Progenitor cell of endocrine pancreas (in vitro differentiated cells): Measurements from ENCODE around the gene FRMD4A. TPM values are rescaled to one million over a fixed set of nuclear protein-coding genes. Genes with fewer than 3 reads are reported as not detected.

Experiments used
- DNase-seq: peaks from one replicate; pipeline ENCODE4 v3.0.0; 2021; ENCODE audit warnings: low spot score; ENCODE audit not compliant: unreplicated experiment
- H3K27ac Mint-ChIP-seq: 2 replicates; pipeline ENCODE4 v1.8.0; 2021; ENCODE audit warnings: mild to moderate bottlenecking, moderate library complexity, mixed read lengths
- H3K27me3 Mint-ChIP-seq: 2 replicates; pipeline ENCODE4 v1.8.0; 2021; ENCODE audit warnings: mixed read lengths
- H3K36me3 Mint-ChIP-seq: 2 replicates; pipeline ENCODE4 v1.8.0; 2022; ENCODE audit warnings: mixed read lengths; ENCODE audit not compliant: insufficient read depth
- H3K4me1 Mint-ChIP-seq: 2 replicates; pipeline ENCODE4 v1.8.0; 2021; ENCODE audit warnings: low read depth, mixed read lengths
- H3K4me3 Mint-ChIP-seq: 2 replicates; pipeline ENCODE4 v1.8.0; 2021; ENCODE audit warnings: low read depth, mild to moderate bottlenecking, moderate library complexity, mixed read lengths
- H3K9me3 Mint-ChIP-seq: 2 replicates; pipeline ENCODE4 v1.8.0; 2021; ENCODE audit warnings: low read depth, mixed read lengths
- CTCF ChIP-seq: fragments of 200-600 bp; sonication (generic); IDR thresholded peaks from one replicate; pipeline ENCODE4 v1.5.0; 2021; ENCODE audit warnings: antibody characterized with exemption, mild to moderate bottlenecking; ENCODE audit not compliant: unreplicated experiment
- total RNA-seq: library from RNA; stranded (reverse); gene quantifications from 2 replicates; pipeline ENCODE4 v1.2.1, GENCODE V29; 2021

Gene FRMD4A
- total RNA-seq, 1 donor from 2014 or later: 42.2 TPM

- H3K36me3 Mint-ChIP-seq: no peaks in the 10 kb centered on the region
- no peak for DNase-seq
- H3K9me3 Mint-ChIP-seq: peaks cover 3% of the 10 kb centered on the region
- no peak for TF ChIP-seq CTCF
- peaks cover 6% of the 10 kb centered on the region for H3K27me3 Mint-ChIP-seq
- no peak overlapping the region for H3K27ac Mint-ChIP-seq
- H3K4me1 Mint-ChIP-seq: peaks cover 1% of the 10 kb centered on the region
- no peak overlapping the region for H3K4me3 Mint-ChIP-seq
Observed at GRCh38 chr10:13913897-13914296, 416.8 kb downstream of the FRMD4A start.

GRCh38 chr10:13911821-13912520 lies 418.8 kb downstream of the FRMD4A start:
- DNase-seq: no peak
- Mint-ChIP-seq H3K27me3 (peaks cover 6% of the 10 kb centered on the region), H3K27ac (no peak overlapping the region), H3K4me1 (no peaks in the 10 kb centered on the region), H3K36me3 (no peaks in the 10 kb centered on the region), H3K4me3 (no peak overlapping the region), H3K9me3 (peaks cover 8% of the 10 kb centered on the region)
- no peak for TF ChIP-seq CTCF

GRCh38 chr10:13909516-13910258 lies 421.0 kb downstream of the FRMD4A start:
- Mint-ChIP-seq H3K4me3 (no peak overlapping the region), H3K27me3 (peaks cover 3% of the 10 kb centered on the region), H3K4me1 (no peaks in the 10 kb centered on the region), H3K36me3 (no peaks in the 10 kb centered on the region), H3K9me3 (peaks cover 8% of the 10 kb centered on the region), H3K27ac (no peak overlapping the region)
- no peak for DNase-seq
- no peak for TF ChIP-seq CTCF

- H3K4me1 Mint-ChIP-seq: peaks cover 2% of the 10 kb centered on the region
- no peak for TF ChIP-seq CTCF
- H3K9me3 Mint-ChIP-seq: peaks cover 8% of the 10 kb centered on the region
- peaks cover 3% of the 10 kb centered on the region for H3K27me3 Mint-ChIP-seq
- DNase-seq: no peak
- H3K36me3 Mint-ChIP-seq: no peaks in the 10 kb centered on the region
- H3K4me3 Mint-ChIP-seq: no peak overlapping the region
- no peak overlapping the region for H3K27ac Mint-ChIP-seq
Observed at GRCh38 chr10:13908475-13908874, 422.2 kb downstream of the FRMD4A start.

- H3K4me1 Mint-ChIP-seq: peaks cover 2% of the 10 kb centered on the region
- no peak overlapping the region for H3K4me3 Mint-ChIP-seq
- no peak for DNase-seq
- no peaks in the 10 kb centered on the region for H3K36me3 Mint-ChIP-seq
- peaks cover 3% of the 10 kb centered on the region for H3K27me3 Mint-ChIP-seq
- peaks cover 8% of the 10 kb centered on the region for H3K9me3 Mint-ChIP-seq
- H3K27ac Mint-ChIP-seq: no peak overlapping the region
- TF ChIP-seq CTCF: no peak
Observed at GRCh38 chr10:13907570-13907969, 423.2 kb downstream of the FRMD4A start.
